OCI-LY1 (cell line): ENCODE data around the gene EDDM13.

Source experiments
- H2AFZ ChIP-seq: fragments of 200-600 bp; sonication (generic), shearing (Covaris generic); 2 replicates; pipeline ENCODE4 v1.6.0; 2014; ENCODE audit warnings: antibody characterized with exemption, mild to moderate bottlenecking, low read length
- H3F3A ChIP-seq: fragments of 200-600 bp; sonication (generic), shearing (Covaris generic); 2 replicates; pipeline ENCODE4 v1.6.0; 2014; ENCODE audit warnings: mild to moderate bottlenecking, antibody characterized with exemption, low read length, moderate library complexity; ENCODE audit not compliant: insufficient read depth
- H3K27ac ChIP-seq: fragments of 200-600 bp; sonication (generic); 2 replicates; pipeline ENCODE4 v1.5.1; 2014; ENCODE audit warnings: low read length, mixed run types, mild to moderate bottlenecking, low read depth; ENCODE audit not compliant: poor library complexity, severe bottlenecking
- H3K27me3 ChIP-seq: fragments of 200-600 bp; sonication (generic); 2 replicates; pipeline ENCODE4 v1.6.0; 2014; ENCODE audit warnings: antibody characterized with exemption, mild to moderate bottlenecking, low read length, moderate library complexity; ENCODE audit not compliant: insufficient read depth
- H3K36me3 ChIP-seq: fragments of 200-600 bp; sonication (generic); 2 replicates; pipeline ENCODE4 v1.6.1; 2014; ENCODE audit warnings: mild to moderate bottlenecking, antibody characterized with exemption, low read length, moderate library complexity, mixed read lengths; ENCODE audit not compliant: insufficient read depth
- H3K4me1 ChIP-seq: fragments of 200-600 bp; sonication (generic); 2 replicates; pipeline ENCODE4 v1.5.1; 2014; ENCODE audit warnings: mild to moderate bottlenecking, low read length, moderate library complexity; ENCODE audit not compliant: insufficient read depth, severe bottlenecking
- H3K4me2 ChIP-seq: fragments of 200-600 bp; sonication (generic), shearing (Covaris generic); 2 replicates; pipeline ENCODE4 v1.6.1; 2014; ENCODE audit warnings: low read length
- H3K4me3 ChIP-seq: fragments of 200-600 bp; sonication (generic); 2 replicates; pipeline ENCODE4 v1.5.1; 2014; ENCODE audit warnings: low read length, low read depth, mild to moderate bottlenecking, mixed read lengths; ENCODE audit not compliant: poor library complexity, severe bottlenecking
- H3K79me2 ChIP-seq: fragments of 200-600 bp; shearing (Covaris generic); 2 replicates; pipeline ENCODE4 v1.6.1; 2016; ENCODE audit warnings: mixed run types, low read length, mixed read lengths; ENCODE audit not compliant: insufficient read depth
- H3K9ac ChIP-seq: fragments of 200-600 bp; sonication (generic), shearing (Covaris generic); 2 replicates; pipeline ENCODE4 v1.6.1; 2014; ENCODE audit warnings: mild to moderate bottlenecking, low read length, mixed read lengths
- H3K9me2 ChIP-seq: fragments of 200-600 bp; sonication (generic), shearing (Covaris generic); 2 replicates; pipeline ENCODE4 v1.6.1; 2014; ENCODE audit warnings: low read depth, mild to moderate bottlenecking, low read length, mixed read lengths
- H3K9me3 ChIP-seq: fragments of 200-600 bp; shearing (Covaris generic); 2 replicates; pipeline ENCODE4 v1.6.1; 2014; ENCODE audit warnings: low read length, mixed read lengths
- H4K20me1 ChIP-seq: fragments of 200-600 bp; sonication (generic), shearing (Covaris generic); 2 replicates; pipeline ENCODE4 v1.6.0; 2016; ENCODE audit warnings: mild to moderate bottlenecking, low read length; ENCODE audit not compliant: insufficient read depth
- CTCF ChIP-seq: fragments of 200-600 bp; sonication (generic), shearing (Covaris generic); IDR thresholded peaks from 2 replicates; pipeline ENCODE4 v1.5.1; 2017; ENCODE audit warnings: mild to moderate bottlenecking, antibody characterized with exemption, low read length, moderate library complexity, mixed read lengths
- EZH2 ChIP-seq: fragments of 200-600 bp; sonication (generic), shearing (Covaris generic); IDR thresholded peaks from 2 replicates; pipeline ENCODE4 v1.8.0; 2017; ENCODE audit warnings: borderline replicate concordance, mixed run types, mild to moderate bottlenecking, antibody characterized with exemption, low read length, moderate library complexity, mixed read lengths

Gene EDDM13

GRCh38 chr19:56282809-56283208 lies 10.3 kb downstream of the EDDM13 start:
- Histone ChIP-seq H3K4me1 (no peaks in the 10 kb centered on the region), H3K36me3 (no peaks in the 10 kb centered on the region), H3K27ac (no peak overlapping the region), H3K79me2 (no peaks in the 10 kb centered on the region), H3K4me2 (no peak overlapping the region), H3F3A (no peaks in the 10 kb centered on the region), H3K9me3 (no peaks in the 10 kb centered on the region), H2AFZ (no peak overlapping the region), H4K20me1 (no peaks in the 10 kb centered on the region), H3K27me3 (no peaks in the 10 kb centered on the region), H3K9me2 (no peaks in the 10 kb centered on the region), H3K9ac (no peak overlapping the region), H3K4me3 (no peak overlapping the region)
- TF ChIP-seq CTCF: no peak
- no peak for TF ChIP-seq EZH2

GRCh38 chr19:56284746-56285145 lies 12.2 kb downstream of the EDDM13 start:
- H3K79me2 ChIP-seq: no peaks in the 10 kb centered on the region
- H3K27ac ChIP-seq: no peak overlapping the region
- TF ChIP-seq CTCF (no peak), EZH2 (no peak)
- no peak overlapping the region for H3K9ac ChIP-seq
- H3K36me3 ChIP-seq: no peaks in the 10 kb centered on the region
- no peak overlapping the region for H3K4me3 ChIP-seq
- no peak overlapping the region for H3K4me2 ChIP-seq
- H3K4me1 ChIP-seq: no peaks in the 10 kb centered on the region
- H3K27me3 ChIP-seq: no peaks in the 10 kb centered on the region
- H4K20me1 ChIP-seq: no peaks in the 10 kb centered on the region
- no peaks in the 10 kb centered on the region for H3K9me3 ChIP-seq
- H3F3A ChIP-seq: no peaks in the 10 kb centered on the region
- H3K9me2 ChIP-seq: no peaks in the 10 kb centered on the region
- H2AFZ ChIP-seq: no peak overlapping the region

DNA sequence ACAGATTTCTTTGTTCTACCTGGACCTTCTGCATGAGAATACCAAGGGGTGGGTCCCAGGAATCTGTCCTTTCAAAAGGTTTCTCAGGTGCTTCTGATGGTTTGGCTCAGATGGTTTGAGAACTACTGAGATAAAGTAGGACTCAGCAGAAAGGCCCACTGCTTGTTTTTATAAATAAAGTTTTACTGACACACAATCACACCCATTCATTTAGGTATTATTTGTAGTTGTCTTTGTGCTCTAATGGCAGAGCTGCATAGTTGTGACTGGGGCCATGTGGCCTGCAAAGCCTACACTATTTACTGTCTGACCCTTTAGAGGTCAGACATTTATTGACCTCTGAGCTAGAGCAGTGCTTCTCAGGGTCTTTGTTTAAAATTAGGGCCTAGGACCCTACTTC lies 17.6 kb downstream of the EDDM13 start:
- H3K4me1 ChIP-seq: no peaks in the 10 kb centered on the region
- H3K9ac ChIP-seq: no peak overlapping the region
- H3K9me2 ChIP-seq: no peaks in the 10 kb centered on the region
- no peaks in the 10 kb centered on the region for H3K9me3 ChIP-seq
- no peak overlapping the region for H3K27ac ChIP-seq
- no peaks in the 10 kb centered on the region for H4K20me1 ChIP-seq
- peaks cover 13% of the 10 kb centered on the region for H3K36me3 ChIP-seq
- no peak for TF ChIP-seq CTCF
- TF ChIP-seq EZH2: no peak
- no peak overlapping the region for H3K4me3 ChIP-seq
- no peak overlapping the region for H3K4me2 ChIP-seq
- H3K79me2 ChIP-seq: no peaks in the 10 kb centered on the region
- no peaks in the 10 kb centered on the region for H3K27me3 ChIP-seq
- H3F3A ChIP-seq: no peaks in the 10 kb centered on the region
- no peak overlapping the region for H2AFZ ChIP-seq
